Measurements from ENCODE around the gene BCR.

Gene BCR

DNA sequence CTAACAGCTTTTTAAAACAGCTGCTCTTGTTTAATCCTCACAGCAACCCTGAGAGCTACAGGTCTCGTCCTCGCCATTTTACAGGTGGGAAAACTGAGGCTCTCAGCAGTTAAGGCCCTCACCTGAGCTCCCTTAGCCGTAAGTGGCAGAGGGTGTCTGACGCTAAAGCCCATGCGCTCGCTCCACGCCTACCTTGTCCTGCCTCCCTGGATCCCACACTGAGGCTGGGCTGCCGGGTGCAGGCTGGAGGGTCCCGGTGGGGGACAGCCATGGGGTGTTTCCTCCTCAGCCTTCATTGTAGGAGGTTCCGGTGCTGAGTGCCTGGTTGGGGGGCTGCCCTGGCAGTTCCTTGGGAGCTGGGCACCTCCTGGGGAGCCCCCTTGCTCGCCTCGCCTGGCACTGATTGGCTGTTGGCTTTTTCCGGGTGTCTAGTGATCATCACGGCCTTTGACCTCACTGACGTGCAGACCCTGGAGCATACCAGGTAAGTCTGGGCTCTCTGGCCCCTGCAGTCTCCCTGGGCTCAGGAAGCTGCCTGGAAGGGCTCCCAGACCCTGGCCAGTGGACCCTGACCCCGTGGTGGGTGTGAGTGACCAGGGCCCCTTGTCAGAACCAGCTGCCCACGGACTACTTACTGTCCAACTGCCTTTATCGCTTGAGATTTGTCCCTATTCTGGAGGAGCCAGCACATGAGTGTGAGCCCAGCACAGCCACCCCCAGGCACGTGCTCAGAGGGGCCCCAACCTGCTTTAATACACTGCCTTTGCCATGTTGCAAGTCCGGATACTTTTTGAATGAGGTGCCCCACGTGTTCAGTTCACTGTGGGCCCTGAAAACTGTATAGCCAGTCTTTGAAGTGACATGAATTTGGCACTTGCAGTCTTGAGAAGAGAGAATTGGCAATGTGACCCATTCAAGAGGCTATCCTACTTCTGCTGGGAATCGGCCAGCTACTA is 22.5 kb upstream of the BCR start:
- TF ChIP-seq, protein P1, sequence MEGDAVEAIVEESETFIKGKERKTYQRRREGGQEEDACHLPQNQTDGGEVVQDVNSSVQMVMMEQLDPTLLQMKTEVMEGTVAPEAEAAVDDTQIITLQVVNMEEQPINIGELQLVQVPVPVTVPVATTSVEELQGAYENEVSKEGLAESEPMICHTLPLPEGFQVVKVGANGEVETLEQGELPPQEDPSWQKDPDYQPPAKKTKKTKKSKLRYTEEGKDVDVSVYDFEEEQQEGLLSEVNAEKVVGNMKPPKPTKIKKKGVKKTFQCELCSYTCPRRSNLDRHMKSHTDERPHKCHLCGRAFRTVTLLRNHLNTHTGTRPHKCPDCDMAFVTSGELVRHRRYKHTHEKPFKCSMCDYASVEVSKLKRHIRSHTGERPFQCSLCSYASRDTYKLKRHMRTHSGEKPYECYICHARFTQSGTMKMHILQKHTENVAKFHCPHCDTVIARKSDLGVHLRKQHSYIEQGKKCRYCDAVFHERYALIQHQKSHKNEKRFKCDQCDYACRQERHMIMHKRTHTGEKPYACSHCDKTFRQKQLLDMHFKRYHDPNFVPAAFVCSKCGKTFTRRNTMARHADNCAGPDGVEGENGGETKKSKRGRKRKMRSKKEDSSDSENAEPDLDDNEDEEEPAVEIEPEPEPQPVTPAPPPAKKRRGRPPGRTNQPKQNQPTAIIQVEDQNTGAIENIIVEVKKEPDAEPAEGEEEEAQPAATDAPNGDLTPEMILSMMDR (IDR thresholded peaks at IDR 0.05; ENCODE audit: insufficient read depth, low read depth, low read length, missing control alignments), result no peak
- DNase-seq (ENCODE audit: low read depth), result no peak
- no peak overlapping the region for H3K4me3 ChIP-seq (ENCODE audit: low read depth, low read length)

DNA sequence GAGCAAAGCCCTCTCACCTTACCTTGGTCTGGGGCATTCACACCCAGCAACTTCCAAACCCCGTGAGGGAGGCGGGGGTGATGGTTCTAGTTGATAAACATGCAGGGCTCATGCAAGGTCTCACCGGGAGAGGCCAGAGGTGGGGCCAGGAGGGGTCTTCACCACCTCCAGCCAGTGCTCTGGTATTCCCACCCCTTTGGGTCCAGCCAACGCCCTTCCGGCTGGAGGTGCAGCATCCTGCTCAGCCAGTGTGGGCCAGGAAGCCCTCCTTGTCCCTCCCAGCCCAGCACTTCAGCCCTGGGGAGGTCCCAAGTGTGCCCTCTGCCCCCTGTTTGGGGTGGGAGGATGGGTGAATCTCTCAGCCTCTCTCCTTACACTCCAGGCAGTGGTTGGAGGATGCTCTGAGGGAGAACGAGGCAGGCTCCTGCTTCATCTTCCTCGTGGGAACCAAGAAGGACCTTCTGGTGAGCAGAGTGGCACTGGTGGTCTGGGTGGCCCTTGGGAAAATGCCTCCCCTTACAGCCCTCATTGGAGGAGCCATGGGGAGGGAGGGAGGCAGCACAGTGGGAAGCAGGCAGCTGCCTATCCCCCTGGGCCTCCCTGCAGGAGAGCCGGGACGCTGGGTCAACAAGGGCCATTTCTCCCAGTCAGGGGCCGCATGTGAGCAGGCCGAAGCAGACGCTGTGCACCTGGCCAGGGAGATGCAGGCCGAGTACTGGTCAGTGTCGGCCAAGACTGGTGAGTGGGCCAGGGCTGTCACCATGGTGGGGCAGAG is 21.6 kb upstream of the BCR start:
- TF ChIP-seq, protein P1 (IDR thresholded peaks at IDR 0.05; ENCODE audit: insufficient read depth, low read depth, low read length, missing control alignments), result no peak
- H3K4me3 ChIP-seq (ENCODE audit: low read depth, low read length), result no peak overlapping the region
- DNase-seq (ENCODE audit: low read depth), result no peak

DNA sequence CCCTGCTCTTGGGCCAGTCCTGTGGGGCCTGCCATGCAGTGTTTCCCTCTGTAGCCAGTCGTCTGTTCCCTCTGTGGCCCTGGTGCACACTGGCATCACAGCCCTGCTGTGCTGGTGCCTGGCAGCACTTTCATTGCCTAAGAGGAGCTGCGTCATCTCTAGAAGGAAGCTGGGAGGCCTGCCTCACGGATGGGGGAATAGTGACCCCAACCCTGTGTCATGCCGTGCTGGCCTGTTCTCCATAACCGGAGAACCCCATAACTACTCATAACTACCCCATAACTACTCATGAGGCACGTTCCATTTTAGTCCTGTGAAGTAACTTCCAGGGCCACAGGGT is 21.0 kb upstream of the BCR start:
- no peak overlapping the region for H3K4me3 ChIP-seq (ENCODE audit: low read depth, low read length)
- no peak for DNase-seq (ENCODE audit: low read depth)
- TF ChIP-seq, protein P1 (IDR thresholded peaks at IDR 0.05; ENCODE audit: insufficient read depth, low read depth, low read length, missing control alignments), result no peak

DNA sequence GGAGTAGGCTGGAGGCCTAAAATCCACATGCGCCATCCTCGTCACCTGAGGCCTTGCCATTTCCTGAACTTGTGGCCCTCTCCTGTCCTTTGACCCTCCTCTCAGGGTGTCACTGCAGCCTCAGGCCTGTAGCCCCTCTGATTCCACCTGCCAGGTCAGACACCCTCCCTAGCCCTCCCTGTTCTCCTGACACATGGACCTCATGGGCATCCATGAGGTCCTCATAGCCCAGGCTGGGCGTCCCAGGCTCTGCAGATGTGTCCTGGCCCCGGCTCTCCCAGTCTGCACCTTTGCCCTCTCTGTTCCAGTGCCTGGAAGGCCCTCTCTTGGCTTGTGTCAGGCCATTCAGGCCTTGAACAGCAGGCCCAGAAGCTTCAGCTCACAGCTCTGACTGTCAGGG is 19.3 kb upstream of the BCR start:
- no peak for DNase-seq (ENCODE audit: low read depth)
- H3K4me3 ChIP-seq (ENCODE audit: low read depth, low read length), result no peak overlapping the region

DNA sequence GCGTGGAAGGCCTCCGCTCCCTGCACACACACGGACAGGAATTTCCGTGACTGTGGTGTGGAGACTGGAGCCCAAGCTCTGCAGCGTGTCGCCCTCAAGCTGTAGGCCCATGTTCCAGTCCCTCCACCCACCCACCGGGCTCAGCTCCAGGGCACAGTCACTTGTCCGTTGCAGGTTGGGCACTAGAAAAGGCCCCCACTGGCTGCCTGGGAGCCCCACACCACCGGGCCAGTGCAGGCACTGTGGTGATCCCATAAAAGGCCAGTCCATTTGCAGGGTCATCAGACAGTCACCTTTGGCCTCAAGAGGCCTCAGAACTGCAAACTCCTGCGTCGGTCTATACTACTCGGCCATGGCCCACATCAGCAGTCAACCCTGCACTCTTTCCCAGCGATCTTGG is 18.7 kb upstream of the BCR start:
- H3K4me3 ChIP-seq (ENCODE audit: low read depth, low read length), result no peak overlapping the region
- no peak for DNase-seq (ENCODE audit: low read depth)
- TF ChIP-seq, protein P1 (IDR thresholded peaks at IDR 0.05; ENCODE audit: insufficient read depth, low read depth, low read length, missing control alignments), result no peak

More for the DNA sequence above, 19.3 kb upstream of the BCR start:
- TF ChIP-seq, protein P1 (IDR thresholded peaks at IDR 0.05; ENCODE audit: insufficient read depth, low read depth, low read length, missing control alignments), result no peak

DNA sequence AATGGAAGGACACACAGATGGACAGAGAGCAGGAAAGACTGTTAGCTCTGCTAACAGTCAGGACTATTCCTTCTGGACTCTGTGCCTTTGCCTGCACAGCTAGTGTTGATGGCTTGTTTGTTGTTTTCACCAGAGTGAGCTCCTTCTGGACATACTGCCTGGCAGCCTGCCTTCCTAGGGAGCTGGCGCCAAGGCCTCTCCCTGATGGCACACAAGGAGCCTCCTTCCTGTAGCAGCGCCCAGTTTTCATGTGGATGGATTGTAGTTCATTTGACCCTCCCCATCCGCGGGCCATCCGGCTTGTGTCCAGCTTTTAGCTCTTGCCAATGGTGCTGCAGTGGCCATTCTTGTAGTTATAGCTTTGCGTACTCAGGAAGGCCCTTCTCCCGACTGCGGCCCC is 16.6 kb upstream of the BCR start:
- TF ChIP-seq, protein P1 (IDR thresholded peaks at IDR 0.05; ENCODE audit: insufficient read depth, low read depth, low read length, missing control alignments), result no peak
- no peak for DNase-seq (ENCODE audit: low read depth)
- H3K4me3 ChIP-seq (ENCODE audit: low read depth, low read length), result no peak overlapping the region

Measured in GM12865 (cell line).